Measurements from ENCODE around the gene GAMT. TPM values are rescaled to one million over a fixed set of nuclear protein-coding genes. Genes with fewer than 3 reads are reported as not detected.

GAMT gene
- total and polyA plus RNA-seq, 2 experiments from 2014 or later: 21.5 to 36.9 TPM

DNA sequence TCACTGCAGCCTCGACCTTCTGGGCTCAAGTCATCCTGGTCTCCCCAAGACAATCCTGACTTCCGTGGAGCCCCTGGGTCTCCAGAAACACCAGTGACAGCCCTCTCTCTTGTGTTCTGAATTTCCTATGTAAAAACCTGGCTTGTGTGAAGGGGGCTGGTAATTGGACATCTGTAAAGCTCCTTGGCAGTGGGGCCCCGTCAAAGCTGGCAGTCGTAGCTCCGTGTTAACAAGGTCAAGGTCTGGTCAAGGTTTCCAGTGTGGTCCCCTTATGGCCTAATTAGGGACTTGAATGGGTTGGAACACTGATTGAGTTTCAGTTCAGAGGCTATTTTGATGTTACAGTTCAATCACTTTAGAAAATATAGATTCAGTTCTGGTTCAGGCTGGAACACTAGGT is 50.5 kb downstream of the GAMT start (continued):
- TF ChIP-seq POLR2AphosphoS5 (IDR thresholded peaks at IDR 0.05; ENCODE audit: low read depth): no peak

DNA sequence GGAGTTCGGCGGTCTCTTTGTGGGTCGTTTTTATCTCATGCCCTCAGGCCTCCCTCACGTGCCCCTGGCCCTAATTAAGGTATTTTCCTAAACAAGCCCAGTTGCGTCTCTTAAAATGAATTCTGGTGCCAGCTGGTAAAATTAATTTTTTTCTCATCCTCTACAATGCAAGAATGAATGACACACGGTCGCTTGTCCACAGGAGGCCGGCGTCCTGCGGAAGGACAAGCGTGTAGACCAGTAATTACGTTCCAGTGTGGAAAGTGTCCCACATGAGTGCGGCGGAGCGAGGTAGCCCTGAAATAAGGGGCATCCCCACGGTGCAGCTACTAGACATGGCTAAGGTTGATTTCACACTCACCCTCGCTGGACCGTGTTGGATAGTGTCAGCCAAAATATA is 52.1 kb downstream of the GAMT start:
- no peaks in the 10 kb centered on the region for H3K36me3 Mint-ChIP-seq (ENCODE audit: low read depth)
- H3K9me2 ChIP-seq (ENCODE audit: insufficient read depth): no peaks in the 10 kb centered on the region
- no peak for TF ChIP-seq EZH2 (IDR thresholded peaks at IDR 0.05; ENCODE audit: low read depth, unreplicated experiment)
- TF ChIP-seq ZNF331 (CRISPR knock-in tag; IDR thresholded peaks at IDR 0.05; ENCODE audit: low read depth): no peak
- TF ChIP-seq, protein P1, sequence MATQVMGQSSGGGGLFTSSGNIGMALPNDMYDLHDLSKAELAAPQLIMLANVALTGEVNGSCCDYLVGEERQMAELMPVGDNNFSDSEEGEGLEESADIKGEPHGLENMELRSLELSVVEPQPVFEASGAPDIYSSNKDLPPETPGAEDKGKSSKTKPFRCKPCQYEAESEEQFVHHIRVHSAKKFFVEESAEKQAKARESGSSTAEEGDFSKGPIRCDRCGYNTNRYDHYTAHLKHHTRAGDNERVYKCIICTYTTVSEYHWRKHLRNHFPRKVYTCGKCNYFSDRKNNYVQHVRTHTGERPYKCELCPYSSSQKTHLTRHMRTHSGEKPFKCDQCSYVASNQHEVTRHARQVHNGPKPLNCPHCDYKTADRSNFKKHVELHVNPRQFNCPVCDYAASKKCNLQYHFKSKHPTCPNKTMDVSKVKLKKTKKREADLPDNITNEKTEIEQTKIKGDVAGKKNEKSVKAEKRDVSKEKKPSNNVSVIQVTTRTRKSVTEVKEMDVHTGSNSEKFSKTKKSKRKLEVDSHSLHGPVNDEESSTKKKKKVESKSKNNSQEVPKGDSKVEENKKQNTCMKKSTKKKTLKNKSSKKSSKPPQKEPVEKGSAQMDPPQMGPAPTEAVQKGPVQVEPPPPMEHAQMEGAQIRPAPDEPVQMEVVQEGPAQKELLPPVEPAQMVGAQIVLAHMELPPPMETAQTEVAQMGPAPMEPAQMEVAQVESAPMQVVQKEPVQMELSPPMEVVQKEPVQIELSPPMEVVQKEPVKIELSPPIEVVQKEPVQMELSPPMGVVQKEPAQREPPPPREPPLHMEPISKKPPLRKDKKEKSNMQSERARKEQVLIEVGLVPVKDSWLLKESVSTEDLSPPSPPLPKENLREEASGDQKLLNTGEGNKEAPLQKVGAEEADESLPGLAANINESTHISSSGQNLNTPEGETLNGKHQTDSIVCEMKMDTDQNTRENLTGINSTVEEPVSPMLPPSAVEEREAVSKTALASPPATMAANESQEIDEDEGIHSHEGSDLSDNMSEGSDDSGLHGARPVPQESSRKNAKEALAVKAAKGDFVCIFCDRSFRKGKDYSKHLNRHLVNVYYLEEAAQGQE (IDR thresholded peaks at IDR 0.05; ENCODE audit: unreplicated experiment): no peak
- TF ChIP-seq, protein P2, sequence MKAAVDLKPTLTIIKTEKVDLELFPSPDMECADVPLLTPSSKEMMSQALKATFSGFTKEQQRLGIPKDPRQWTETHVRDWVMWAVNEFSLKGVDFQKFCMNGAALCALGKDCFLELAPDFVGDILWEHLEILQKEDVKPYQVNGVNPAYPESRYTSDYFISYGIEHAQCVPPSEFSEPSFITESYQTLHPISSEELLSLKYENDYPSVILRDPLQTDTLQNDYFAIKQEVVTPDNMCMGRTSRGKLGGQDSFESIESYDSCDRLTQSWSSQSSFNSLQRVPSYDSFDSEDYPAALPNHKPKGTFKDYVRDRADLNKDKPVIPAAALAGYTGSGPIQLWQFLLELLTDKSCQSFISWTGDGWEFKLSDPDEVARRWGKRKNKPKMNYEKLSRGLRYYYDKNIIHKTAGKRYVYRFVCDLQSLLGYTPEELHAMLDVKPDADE (IDR thresholded peaks at IDR 0.05): no peak
- no peak for TF ChIP-seq POLR2AphosphoS5 (IDR thresholded peaks at IDR 0.05; ENCODE audit: low read depth)

More for the DNA sequence above, 52.1 kb downstream of the GAMT start:
- ATAC-seq (no peak), DNase-seq (ENCODE audit: low spot score) (no peak)
- Mint-ChIP-seq H3K27me3 (ENCODE audit: insufficient read depth, low read depth, poor library complexity) (peaks cover 3% of the 10 kb centered on the region), H3K4me1 (no peaks in the 10 kb centered on the region; the same call in 2 of the 3 replicates), H3K27ac (no peak overlapping the region), H3K4me3 (no peak overlapping the region; the same call in 2 of the 3 replicates), H3K9me3 (no peaks in the 10 kb centered on the region; the same call in 2 of the 3 replicates)
- Histone ChIP-seq H3K4me3 (no peak overlapping the region), H2AFZ (no peak overlapping the region), H4K20me1 (replicated peaks; ENCODE audit: insufficient read depth) (no peaks in the 10 kb centered on the region), H3K4me2 (no peak overlapping the region), H3K4me1 (ENCODE audit: insufficient read depth) (no peaks in the 10 kb centered on the region), H3F3A (replicated peaks; ENCODE audit: low read depth) (peaks cover 15% of the 10 kb centered on the region), H3K27ac (ENCODE audit: low read depth) (no peak overlapping the region), H3K36me3 (ENCODE audit: insufficient read depth) (no peaks in the 10 kb centered on the region), H3K79me2 (replicated peaks; ENCODE audit: insufficient read depth) (no peaks in the 10 kb centered on the region), H3K27me3 (ENCODE audit: insufficient read depth) (no peaks in the 10 kb centered on the region)

Other genes starting within 250 kb of the GAMT start
- 28.0 and 35.4 TPM in 2 replicates for gene SBNO2, start 227.3 kb downstream of the GAMT start, total RNA-seq (2014; rRNA removed; shearing (Covaris generic))
- 6.3 and 6.9 TPM in 2 replicates for gene SBNO2, start 227.3 kb downstream of the GAMT start, polyA plus RNA-seq (2016; fragmentation: Nextera tagmentation; extraction: Ambion mirVana)
- gene STK11, start 195.8 kb downstream of the GAMT start, total RNA-seq (2014; rRNA removed; shearing (Covaris generic)): 84.4 and 96.5 TPM in 2 replicates
- gene STK11, start 195.8 kb downstream of the GAMT start, polyA plus RNA-seq (2016; fragmentation: Nextera tagmentation; extraction: Ambion mirVana): 19.4 and 23.7 TPM in 2 replicates
- gene CBARP, start 163.5 kb downstream of the GAMT start, total RNA-seq (2014; rRNA removed; shearing (Covaris generic)): 10.8 and 14.1 TPM in 2 replicates
- 2.0 TPM in 2 replicates for gene CBARP, start 163.5 kb downstream of the GAMT start, polyA plus RNA-seq (2016; fragmentation: Nextera tagmentation; extraction: Ambion mirVana)
- 78.7 and 139 TPM in 2 replicates for gene ATP5F1D, start 159.8 kb downstream of the GAMT start, total RNA-seq (2014; rRNA removed; shearing (Covaris generic))
- 396 and 420 TPM in 2 replicates for gene ATP5F1D, start 159.8 kb downstream of the GAMT start, polyA plus RNA-seq (2016; fragmentation: Nextera tagmentation; extraction: Ambion mirVana)
- 84.5 and 113 TPM in 2 replicates for gene MIDN, start 153.0 kb downstream of the GAMT start, total RNA-seq (2014; rRNA removed; shearing (Covaris generic))
- gene MIDN, start 153.0 kb downstream of the GAMT start, polyA plus RNA-seq (2016; fragmentation: Nextera tagmentation; extraction: Ambion mirVana): 28.6 and 33.3 TPM in 2 replicates
- 152 and 202 TPM in 2 replicates for gene CIRBP, start 132.2 kb downstream of the GAMT start, total RNA-seq (2014; rRNA removed; shearing (Covaris generic))
- gene CIRBP, start 132.2 kb downstream of the GAMT start, polyA plus RNA-seq (2016; fragmentation: Nextera tagmentation; extraction: Ambion mirVana): 153 and 160 TPM in 2 replicates
- gene FAM174C, start 126.0 kb downstream of the GAMT start, total RNA-seq (2014; rRNA removed; shearing (Covaris generic)): 39.2 and 60.4 TPM in 2 replicates
- gene FAM174C, start 126.0 kb downstream of the GAMT start, polyA plus RNA-seq (2016; fragmentation: Nextera tagmentation; extraction: Ambion mirVana): 62.3 and 68.0 TPM in 2 replicates
- gene EFNA2, start 115.7 kb downstream of the GAMT start, total RNA-seq (2014; rRNA removed; shearing (Covaris generic)): 8.2 and 10.3 TPM in 2 replicates
- 2.7 and 4.8 TPM in 2 replicates for gene EFNA2, start 115.7 kb downstream of the GAMT start, polyA plus RNA-seq (2016; fragmentation: Nextera tagmentation; extraction: Ambion mirVana)
- gene NDUFS7, start 17.6 kb downstream of the GAMT start, total RNA-seq (2014; rRNA removed; shearing (Covaris generic)): 128 and 132 TPM in 2 replicates
- 201 and 203 TPM in 2 replicates for gene NDUFS7, start 17.6 kb downstream of the GAMT start, polyA plus RNA-seq (2016; fragmentation: Nextera tagmentation; extraction: Ambion mirVana)
- 180 and 194 TPM in 2 replicates for gene DAZAP1, start 6.0 kb upstream of the GAMT start, total RNA-seq (2014; rRNA removed; shearing (Covaris generic))
- gene DAZAP1, start 6.0 kb upstream of the GAMT start, polyA plus RNA-seq (2016; fragmentation: Nextera tagmentation; extraction: Ambion mirVana): 44.1 and 48.1 TPM in 2 replicates
- 2,953 and 3,723 TPM in 2 replicates for gene RPS15, start 36.9 kb upstream of the GAMT start, total RNA-seq (2014; rRNA removed; shearing (Covaris generic))
- gene RPS15, start 36.9 kb upstream of the GAMT start, polyA plus RNA-seq (2016; fragmentation: Nextera tagmentation; extraction: Ambion mirVana): 3,861 and 4,267 TPM in 2 replicates
- gene APC2, start 48.6 kb upstream of the GAMT start, total RNA-seq (2014; rRNA removed; shearing (Covaris generic)): 14.3 and 18.3 TPM in 2 replicates
- gene APC2, start 48.6 kb upstream of the GAMT start, polyA plus RNA-seq (2016; fragmentation: Nextera tagmentation; extraction: Ambion mirVana): 1.4 TPM in 2 replicates
- 61.1 and 64.9 TPM in 2 replicates for gene C19orf25, start 77.7 kb upstream of the GAMT start, total RNA-seq (2014; rRNA removed; shearing (Covaris generic))
- 43.5 and 50.1 TPM in 2 replicates for gene C19orf25, start 77.7 kb upstream of the GAMT start, polyA plus RNA-seq (2016; fragmentation: Nextera tagmentation; extraction: Ambion mirVana)
- 5.9 and 15.1 TPM in 2 replicates for gene PCSK4, start 88.8 kb upstream of the GAMT start, total RNA-seq (2014; rRNA removed; shearing (Covaris generic))
- gene PCSK4, start 88.8 kb upstream of the GAMT start, polyA plus RNA-seq (2016; fragmentation: Nextera tagmentation; extraction: Ambion mirVana): 3.8 and 5.6 TPM in 2 replicates
- 14.3 and 15.2 TPM in 2 replicates for gene REEP6, start 89.6 kb upstream of the GAMT start, total RNA-seq (2014; rRNA removed; shearing (Covaris generic))
- gene REEP6, start 89.6 kb upstream of the GAMT start, polyA plus RNA-seq (2016; fragmentation: Nextera tagmentation; extraction: Ambion mirVana): 20.0 and 23.4 TPM in 2 replicates
- gene ADAMTSL5, start 111.5 kb upstream of the GAMT start, total RNA-seq (2014; rRNA removed; shearing (Covaris generic)): 0.10 TPM in 1 of 2 replicates, not detected in the other
- 0.70 and 0.97 TPM in 2 replicates for gene ADAMTSL5, start 111.5 kb upstream of the GAMT start, polyA plus RNA-seq (2016; fragmentation: Nextera tagmentation; extraction: Ambion mirVana)
- 0.23 and 1.2 TPM in 2 replicates for gene PLK5, start 122.5 kb upstream of the GAMT start, total RNA-seq (2014; rRNA removed; shearing (Covaris generic))
- 0.97 and 1.4 TPM in 2 replicates for gene PLK5, start 122.5 kb upstream of the GAMT start, polyA plus RNA-seq (2016; fragmentation: Nextera tagmentation; extraction: Ambion mirVana)
- 78.1 and 94.9 TPM in 2 replicates for gene MEX3D, start 166.8 kb upstream of the GAMT start, total RNA-seq (2014; rRNA removed; shearing (Covaris generic))
- gene MEX3D, start 166.8 kb upstream of the GAMT start, polyA plus RNA-seq (2016; fragmentation: Nextera tagmentation; extraction: Ambion mirVana): 12.4 and 12.5 TPM in 2 replicates
- 103 and 118 TPM in 2 replicates for gene MBD3, start 191.3 kb upstream of the GAMT start, total RNA-seq (2014; rRNA removed; shearing (Covaris generic))
- 27.6 and 28.5 TPM in 2 replicates for gene MBD3, start 191.3 kb upstream of the GAMT start, polyA plus RNA-seq (2016; fragmentation: Nextera tagmentation; extraction: Ambion mirVana)
- gene UQCR11, start 203.9 kb upstream of the GAMT start, total RNA-seq (2014; rRNA removed; shearing (Covaris generic)): 35.3 and 46.4 TPM in 2 replicates
- gene UQCR11, start 203.9 kb upstream of the GAMT start, polyA plus RNA-seq (2016; fragmentation: Nextera tagmentation; extraction: Ambion mirVana): 413 and 414 TPM in 2 replicates

Measured in GM23338 (cell line).